A673 (cell line): ENCODE results near the gene RHOD.

ENCODE experiments used
- EZH2 ChIP-seq: fragments of 200-600 bp; sonication (generic); IDR thresholded peaks from 2 replicates; pipeline ENCODE4 v1.6.1; 2017; ENCODE audit warnings: borderline replicate concordance, low read depth, mild to moderate bottlenecking, mixed read lengths, antibody characterized with exemption, low read length; ENCODE audit not compliant: poor library complexity, severe bottlenecking
- TF ChIP-seq, protein P1 (sequence below): fragments of 300-800, 200-600 bp; sonication (generic); conservative IDR thresholded peaks from 2 replicates; pipeline ENCODE4 v1.5.1; 2017; ENCODE audit warnings: low read depth, mild to moderate bottlenecking, antibody characterized with exemption, low read length, moderate library complexity, mixed read lengths

DNA sequence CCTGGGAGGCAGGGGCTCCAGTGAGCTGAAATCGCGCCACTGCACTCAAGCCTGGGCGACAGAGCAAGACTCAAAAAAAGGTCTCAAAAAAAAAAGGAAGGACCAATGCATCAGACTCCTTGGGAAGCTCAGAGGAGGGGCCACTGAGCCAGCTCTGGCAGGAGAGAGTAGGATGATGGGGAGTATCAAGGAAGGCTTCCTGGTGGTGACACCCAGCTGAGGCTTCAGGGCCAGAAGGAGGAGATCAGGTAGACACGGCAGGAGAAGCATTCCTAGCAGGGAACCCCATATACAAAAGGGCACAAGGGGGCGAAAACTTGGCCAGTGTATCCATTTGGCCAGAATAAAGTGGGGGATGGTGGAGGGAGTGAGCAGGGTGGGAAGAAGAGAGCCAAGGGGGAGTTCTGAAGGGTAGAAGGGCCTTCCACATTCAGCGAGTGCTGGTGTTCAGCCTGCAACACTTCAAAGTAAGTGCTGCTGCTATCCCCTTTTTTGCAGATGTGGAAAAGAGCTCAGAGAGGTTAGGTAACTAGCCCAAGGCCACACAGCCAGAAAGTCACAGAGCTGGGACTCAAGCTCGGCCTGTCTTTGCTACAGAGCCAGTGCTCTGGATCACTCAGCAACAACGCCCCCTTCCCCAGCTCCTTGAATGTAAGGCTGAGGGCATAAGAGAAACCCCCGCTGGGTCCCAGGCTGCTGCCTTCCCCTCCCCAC, 5.3 kb upstream of the RHOD start:
- TF ChIP-seq, protein P1, sequence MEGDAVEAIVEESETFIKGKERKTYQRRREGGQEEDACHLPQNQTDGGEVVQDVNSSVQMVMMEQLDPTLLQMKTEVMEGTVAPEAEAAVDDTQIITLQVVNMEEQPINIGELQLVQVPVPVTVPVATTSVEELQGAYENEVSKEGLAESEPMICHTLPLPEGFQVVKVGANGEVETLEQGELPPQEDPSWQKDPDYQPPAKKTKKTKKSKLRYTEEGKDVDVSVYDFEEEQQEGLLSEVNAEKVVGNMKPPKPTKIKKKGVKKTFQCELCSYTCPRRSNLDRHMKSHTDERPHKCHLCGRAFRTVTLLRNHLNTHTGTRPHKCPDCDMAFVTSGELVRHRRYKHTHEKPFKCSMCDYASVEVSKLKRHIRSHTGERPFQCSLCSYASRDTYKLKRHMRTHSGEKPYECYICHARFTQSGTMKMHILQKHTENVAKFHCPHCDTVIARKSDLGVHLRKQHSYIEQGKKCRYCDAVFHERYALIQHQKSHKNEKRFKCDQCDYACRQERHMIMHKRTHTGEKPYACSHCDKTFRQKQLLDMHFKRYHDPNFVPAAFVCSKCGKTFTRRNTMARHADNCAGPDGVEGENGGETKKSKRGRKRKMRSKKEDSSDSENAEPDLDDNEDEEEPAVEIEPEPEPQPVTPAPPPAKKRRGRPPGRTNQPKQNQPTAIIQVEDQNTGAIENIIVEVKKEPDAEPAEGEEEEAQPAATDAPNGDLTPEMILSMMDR = no peak
- TF ChIP-seq EZH2 = no peak
